COR-L47 (cell line): ENCODE measurements around the gene SHPK.

Experiments used
- DNase-seq: peaks from one replicate; lab custom pipeline; 2025; lab: John Stamatoyannopoulos, UW

The SHPK gene, protein sequence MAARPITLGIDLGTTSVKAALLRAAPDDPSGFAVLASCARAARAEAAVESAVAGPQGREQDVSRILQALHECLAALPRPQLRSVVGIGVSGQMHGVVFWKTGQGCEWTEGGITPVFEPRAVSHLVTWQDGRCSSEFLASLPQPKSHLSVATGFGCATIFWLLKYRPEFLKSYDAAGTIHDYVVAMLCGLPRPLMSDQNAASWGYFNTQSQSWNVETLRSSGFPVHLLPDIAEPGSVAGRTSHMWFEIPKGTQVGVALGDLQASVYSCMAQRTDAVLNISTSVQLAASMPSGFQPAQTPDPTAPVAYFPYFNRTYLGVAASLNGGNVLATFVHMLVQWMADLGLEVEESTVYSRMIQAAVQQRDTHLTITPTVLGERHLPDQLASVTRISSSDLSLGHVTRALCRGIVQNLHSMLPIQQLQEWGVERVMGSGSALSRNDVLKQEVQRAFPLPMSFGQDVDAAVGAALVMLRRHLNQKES

DNA sequence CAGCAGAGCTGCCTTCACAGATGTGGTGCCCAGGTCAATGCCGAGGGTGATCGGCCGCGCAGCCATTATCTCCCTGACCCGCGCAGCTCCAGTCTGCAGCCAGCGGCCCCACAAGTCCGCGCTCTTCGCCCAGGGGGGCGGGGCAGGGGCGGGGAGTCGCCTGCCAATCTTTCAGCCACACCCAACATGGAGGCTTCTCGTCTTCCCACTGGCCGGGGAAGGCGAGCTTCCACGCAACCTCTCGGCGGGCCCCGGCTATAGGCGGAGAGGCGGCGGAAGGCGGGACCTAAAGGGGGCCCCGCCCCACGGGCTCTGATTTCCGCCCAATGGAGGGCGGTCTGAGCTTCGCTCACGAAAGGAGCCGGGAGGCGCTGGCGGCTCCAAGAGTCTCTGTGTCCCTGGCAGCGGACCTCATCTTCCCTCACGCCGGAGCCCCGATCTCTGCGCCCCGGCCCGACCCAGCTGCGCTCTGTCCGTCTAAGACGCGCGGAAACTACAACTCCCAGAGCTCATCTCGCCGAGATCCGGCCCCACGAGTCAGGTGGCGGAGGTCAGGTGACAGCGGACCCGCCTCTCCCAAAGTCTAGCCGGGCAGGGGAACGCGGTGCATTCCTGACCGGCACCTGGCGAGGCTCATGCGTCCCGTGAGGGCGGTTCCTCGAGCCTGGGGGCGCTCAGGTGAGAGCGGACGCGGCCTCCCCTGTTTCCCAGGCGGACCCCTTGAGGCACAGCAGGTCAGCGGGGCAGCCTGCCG lies at the start of gene SHPK, which contains the start of gene CTNS:
Gene SHPK (minus strand): TSS at position 97 of the 754 bp plus-strand sequence. CDS start 31 bp downstream, at position 66.
Gene CTNS (plus strand): TSS at position 607 of the 754 bp plus-strand sequence. CDS start 3,447 bp downstream, outside the sequence.
- DNase-seq = peak; percentile 76

DNA sequence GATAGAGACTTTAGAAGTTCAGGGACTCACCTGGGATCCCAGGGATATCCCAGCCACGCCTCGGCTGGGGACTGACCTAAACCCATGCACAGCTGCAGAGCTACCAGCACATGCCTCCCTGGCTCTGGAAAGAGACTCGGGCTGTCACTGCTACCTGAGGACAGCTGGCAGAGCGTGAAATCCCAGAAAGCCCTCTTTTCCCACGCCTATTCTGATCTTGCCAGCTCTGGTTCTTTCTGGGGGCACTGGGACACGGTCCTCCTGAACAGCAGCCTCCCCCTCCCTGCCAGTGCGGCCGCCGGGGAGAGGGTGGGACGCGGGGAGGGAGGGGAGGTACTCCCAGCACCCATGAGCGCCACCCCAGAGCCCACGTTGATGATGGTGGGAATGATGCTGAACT lies 49.1 kb upstream of the SHPK start:
- DNase-seq = no peak

DNA sequence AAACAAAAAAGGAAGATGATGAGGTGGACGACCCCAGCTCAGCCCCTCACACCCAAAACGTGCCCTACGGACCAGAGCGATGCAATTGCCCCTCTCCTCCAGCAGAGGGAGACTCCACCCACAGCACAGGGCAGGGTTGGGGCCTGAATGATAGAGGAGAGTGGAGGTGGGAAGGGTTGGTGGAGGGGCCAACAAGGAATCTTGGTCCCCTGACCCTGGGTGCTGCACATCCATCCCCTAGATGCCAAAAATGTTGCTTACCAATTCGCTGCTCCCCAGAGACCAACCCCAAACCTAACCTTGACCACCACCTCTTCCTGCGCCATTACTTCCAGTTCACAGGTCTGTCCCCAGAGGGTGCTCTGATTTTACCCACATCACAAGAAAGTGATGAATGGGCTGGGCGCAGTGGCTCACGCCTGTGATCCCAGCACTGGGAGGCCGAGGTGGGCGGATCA lies 47.0 kb upstream of the SHPK start:
- DNase-seq = no peak

DNA sequence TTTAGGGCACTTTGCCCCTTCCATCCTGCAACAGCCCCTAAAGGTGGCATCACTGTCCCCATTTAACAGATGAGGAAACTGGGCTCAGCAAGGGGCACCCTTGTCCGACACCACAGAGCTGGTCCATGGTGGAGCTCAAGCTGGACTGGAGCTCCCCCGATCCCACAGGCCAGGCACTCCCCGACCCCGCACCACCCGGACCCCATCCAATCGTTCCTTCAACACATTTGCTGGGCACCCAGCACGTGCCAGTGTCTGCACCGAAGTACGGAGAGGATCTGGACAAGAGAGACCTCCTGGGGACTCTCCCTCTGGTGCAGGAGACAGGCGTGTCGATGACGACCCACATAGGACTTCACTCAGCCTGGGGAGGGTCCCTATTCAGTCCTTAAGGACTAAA lies 46.0 kb upstream of the SHPK start:
- no peak for DNase-seq

DNA sequence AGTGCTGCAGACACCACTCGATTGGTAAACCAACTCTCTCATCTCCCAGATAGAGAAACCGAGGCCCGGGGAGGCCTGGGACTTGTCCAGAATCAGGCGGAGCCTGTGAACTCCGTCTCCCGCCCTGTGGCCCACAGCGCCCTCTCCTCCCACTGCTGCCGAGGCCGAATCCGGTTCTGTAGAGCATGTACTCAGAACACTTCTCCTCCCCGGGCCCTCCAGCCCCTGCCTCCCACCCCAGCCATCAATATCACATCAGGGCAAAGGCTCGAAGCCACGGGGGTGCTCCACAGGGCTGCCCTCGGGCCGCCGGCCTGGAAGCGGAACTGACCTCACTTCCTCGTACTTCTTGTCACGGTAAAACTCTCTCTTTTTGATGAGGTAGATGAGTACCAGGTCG lies 45.5 kb upstream of the SHPK start:
- no peak for DNase-seq

DNA sequence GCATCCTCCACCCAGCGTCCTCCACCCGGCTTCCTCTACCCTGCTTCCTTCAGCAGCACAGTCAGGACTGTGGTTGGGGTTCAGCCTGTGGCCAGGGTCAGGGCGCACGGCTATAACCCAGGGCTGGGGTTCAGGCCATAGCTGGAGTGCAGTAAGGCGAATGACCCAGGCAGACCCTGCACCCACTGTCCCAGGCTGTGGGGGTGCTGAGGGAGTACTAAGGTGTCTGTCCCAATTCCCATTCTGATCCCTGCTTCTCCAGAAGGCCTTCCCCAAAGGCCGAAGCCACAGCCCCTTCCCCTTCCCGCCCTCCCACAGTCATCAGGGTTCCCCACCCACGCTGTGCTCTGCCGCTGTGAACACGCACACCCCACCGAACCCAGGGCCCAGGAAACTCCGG lies 45.0 kb upstream of the SHPK start:
- DNase-seq = no peak

DNA sequence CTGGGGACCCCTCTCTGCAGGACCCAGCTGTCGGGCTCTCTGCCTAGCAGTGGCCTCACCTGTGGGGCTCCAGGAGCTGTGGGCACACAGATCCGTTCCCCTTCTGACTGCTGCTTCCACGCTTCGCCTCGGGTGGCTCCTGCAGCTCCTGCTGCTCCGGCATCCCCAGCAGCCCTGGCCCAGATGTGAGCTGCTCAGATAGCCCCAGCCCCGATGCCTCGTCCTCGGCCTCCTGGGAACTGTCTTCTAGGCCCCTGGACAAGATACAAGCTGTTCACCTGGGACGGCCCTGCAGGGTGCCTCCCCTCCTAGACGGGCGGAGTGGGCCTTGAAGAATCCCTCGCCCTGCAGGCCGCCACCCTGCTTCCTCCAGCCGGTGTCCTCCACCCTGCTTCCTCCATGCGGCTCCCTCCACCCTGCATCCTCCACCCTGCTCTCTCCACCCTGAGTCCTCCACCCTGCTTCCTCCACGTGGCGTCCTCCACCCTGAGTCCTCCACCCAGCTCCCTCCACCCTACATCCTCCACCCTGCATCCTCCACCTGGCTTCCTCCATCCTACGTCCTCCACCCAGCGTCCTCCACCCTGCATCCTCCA lies 43.6 kb upstream of the SHPK start:
- no peak for DNase-seq

DNA sequence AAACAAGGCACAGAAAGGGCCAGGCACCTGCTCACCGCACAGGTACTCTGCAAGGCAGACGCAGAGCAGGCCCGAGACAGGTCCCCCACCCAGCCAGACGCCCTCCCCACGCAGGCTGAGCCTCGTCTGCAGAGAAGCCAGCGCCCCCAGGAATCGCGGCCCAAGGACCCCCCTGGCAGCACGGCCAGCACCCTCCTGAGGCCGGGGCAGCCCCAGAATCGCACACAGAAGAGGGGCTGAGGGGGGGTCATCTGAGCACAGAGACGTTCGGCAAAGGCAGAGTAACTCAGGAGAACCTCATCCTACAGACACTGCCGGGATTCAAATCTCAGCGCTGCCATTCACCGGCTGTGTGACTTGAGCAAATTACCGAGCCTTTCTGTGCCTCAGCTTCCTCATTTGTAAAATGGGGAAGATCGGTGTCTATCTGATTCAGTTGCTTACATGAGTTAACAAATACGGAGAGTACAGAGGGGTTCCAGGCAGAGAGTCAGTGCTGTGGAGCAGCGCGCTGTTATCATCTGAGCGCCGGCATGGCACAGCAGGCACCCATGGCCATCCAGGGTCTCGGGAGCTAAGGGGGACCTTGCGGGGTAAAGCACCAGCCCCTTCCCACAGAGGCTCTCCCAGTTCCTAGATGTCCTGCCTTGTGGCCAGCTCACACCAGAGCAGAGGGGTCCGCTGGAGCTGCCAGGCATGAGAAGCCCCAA lies 42.9 kb upstream of the SHPK start:
- no peak for DNase-seq

DNA sequence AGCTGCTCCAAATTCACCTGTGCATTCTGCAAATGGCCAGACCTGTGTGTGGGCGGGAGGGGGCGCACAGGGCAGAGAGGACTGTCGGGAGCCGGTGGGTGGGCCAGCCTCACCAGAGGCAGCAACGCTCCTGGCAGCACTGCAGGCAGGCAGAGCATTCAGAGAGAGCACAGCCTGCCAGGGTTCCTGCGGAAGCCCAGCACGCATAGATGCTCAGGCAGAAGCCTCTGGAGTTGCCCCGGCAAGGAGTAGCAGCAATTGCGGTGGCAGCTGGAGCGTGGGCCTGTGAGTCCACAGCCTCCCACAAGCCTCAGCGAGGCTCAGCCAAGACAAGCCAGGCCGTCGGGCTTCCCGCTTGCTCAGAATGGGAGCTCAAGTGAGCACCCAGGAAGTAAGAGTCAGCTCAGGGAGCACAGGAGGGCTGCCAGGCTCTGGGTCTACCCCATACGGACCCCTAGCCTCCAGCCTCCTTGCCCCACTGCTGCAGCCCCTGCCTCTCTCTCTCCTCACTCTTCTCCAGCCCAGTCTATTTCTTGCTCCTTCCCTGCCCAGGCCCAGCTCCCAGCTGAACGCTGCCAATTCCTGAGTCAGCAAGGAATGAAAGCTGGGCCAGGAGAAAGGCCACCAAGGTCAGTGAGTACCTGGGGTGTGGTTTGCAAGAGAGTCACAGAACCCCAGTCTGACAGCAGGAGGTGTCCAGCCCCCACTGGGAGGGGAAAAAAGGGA lies 42.2 kb upstream of the SHPK start:
- no peak for DNase-seq

DNA sequence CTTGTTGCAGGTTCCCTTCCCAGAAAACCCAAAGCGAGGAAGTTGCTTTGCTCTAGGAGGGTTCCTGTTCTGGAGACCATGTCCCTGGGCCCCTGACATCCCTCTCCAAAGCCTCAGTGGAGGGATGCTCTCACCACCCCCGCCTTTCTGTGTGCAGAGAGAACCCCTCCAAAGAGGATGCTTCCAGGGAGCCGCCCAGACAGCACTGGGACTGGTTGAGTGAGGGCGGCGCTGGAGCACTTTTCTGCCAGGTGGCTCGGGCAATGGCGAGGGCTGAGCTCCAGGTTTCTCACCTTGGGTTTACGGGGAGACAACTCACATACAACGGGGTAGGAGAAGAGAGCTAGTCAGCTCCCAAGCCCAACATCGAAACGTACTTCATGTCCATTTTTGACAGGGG lies 39.8 kb upstream of the SHPK start:
- DNase-seq = no peak

DNA sequence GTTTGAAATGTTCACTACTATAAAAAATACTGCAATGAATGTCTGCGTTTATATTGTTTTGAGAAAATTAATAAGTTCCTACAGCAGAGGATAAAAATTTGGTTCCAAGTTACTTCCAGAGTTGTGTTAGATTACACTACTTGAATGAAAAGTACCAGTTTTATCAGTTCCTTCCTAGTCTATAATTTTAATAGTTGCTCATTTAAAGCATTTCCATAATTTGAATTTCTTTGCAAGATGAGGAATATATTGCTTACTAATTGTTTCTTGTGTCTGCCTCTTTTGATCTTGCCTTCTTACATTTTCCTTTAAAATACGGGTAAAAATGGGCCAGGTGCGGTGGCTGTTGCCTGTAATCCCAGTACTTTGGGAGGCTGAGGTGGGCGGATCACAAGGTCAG lies 36.5 kb upstream of the SHPK start:
- no peak for DNase-seq

DNA sequence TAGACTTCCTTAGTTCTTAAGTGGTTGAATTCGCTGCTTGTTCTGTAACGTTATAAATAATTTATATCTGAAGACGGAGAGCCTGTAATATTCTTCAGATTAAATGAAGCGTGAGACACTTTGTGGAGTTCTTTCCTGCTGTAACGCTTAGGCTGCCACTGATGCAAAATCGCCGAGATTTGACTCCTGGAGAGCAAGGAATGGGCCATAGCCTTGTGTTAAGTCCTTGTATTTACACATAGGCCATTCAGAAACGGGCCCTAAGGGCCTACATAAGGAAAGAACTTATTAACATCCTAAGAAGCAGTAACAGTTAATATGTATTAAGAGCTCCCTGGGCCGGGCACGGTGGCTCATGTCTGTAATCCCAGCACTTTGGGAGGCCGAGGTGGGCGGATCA lies 33.5 kb upstream of the SHPK start:
- DNase-seq = no peak

DNA sequence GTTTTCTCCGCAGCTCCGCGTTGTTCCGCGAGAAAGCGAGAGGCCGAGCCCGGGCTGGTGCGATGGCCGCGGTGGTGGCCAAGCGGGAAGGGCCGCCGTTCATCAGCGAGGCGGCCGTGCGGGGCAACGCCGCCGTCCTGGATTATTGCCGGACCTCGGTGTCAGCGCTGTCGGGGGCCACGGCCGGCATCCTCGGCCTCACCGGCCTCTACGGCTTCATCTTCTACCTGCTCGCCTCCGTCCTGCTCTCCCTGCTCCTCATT lies 33.0 kb upstream of the SHPK start:
- DNase-seq = no peak

DNA sequence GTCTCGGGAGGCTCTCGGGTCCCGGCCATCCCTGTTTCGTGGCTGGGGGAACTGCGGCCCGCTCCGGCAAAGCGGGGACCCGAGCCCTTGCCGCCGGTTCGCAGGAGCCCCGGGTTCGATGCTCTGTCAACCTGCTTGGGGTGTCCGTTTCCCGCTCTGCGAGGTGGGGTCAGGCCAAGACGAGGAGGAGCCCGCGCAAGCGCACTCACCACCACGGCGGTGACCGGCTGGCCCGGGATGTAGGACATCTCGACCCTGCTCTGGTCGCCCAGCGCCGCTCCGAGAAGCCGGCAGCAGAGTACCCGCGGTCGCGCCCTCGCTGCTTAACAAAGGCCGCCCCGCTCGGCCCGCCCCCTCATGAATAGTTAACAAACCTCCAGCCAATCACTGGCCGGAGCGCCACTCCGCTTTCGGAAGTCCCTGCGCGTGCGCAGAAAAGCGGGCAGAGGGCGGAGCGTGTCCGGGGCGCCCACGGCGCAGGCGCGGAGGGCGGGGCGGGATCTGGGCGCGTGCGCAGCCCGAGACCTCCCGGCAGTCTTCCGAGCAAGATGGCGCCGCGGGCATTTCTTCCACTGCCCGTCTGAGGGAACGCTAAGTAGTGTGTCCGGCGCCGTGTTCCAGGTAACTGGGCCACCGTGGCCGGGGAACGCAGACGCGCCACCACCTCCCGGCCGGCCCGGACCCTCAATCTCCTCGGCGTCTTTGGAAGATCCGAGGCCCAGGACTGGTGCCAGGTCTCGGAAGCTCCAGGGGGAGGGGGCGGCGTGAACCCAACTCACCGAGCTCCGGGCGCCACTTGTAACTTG lies 32.4 kb upstream of the SHPK start, which contains the start of the genes EMC6 and TAX1BP3:
Gene EMC6 (plus strand): TSS at position 534 of the 806 bp plus-strand sequence. CDS start 335 bp downstream, outside the sequence.
Gene TAX1BP3 (minus strand): TSS at position 300 of the 806 bp plus-strand sequence. CDS start 52 bp downstream, at position 248.
- peak; percentile 86 for DNase-seq

DNA sequence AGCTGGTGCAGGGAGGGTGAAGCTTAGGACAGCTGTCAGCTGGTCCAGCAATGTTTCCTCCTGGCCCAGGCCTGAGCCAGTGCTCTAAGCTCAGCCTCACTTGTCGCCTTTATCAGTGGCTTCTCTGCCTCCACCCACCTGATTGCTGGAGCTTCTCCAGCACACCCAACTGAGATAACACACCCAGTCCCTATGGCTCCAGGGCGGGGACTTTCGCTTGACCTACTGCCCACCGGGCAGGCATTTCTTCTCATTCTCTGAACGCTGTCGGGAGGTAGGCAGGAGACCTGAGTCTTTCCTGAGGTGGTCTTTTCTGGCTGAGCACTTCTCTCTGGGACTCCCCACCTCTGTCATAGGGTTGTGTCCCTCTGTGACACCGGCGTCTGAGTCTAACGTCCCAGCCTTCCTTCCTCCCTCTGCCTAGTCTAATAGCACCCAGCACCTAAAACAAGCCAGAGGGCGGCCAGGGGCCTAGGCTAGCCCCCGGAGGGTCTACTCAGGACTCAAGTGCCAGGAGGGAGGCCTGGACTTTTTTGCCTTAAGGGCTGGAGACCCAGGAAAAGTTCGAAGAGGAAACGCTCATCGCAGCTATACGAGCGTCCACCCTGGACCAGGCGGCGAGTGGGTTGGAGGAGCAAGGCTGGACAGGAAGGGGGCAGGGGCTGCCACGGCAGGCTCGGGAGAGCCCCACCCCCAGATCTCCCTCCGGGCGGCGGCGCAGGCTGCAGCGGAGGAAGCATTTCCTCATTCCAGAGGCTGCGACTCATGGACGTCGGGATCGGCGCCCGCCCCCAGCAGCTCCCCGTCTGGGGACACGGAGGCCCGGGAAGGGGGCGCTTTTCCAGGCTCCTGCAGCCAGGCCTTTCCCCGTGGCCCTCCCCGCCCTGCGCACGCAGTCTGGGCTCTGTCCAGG lies 31.6 kb upstream of the SHPK start:
- DNase-seq = peak; percentile 22

DNA sequence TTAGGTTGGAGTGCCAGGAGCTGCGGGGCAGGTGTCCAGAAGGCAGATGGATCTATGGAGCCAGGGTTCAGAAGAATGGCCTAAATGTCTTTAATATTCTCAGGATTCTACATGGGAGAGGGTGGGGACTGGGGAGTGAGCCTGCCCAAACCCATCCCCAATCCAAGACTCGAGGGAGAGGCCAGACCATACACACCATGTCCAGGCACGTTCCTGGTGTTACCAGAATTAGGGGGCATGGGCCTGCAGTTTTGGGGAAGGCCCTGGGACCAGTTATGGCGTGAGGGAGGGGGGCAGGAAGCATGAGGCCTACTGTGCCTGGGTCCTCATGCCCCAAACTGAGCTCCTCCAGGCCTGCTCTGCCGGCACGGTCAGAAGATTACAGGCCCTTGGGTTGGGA lies 30.5 kb upstream of the SHPK start:
- no peak for DNase-seq

DNA sequence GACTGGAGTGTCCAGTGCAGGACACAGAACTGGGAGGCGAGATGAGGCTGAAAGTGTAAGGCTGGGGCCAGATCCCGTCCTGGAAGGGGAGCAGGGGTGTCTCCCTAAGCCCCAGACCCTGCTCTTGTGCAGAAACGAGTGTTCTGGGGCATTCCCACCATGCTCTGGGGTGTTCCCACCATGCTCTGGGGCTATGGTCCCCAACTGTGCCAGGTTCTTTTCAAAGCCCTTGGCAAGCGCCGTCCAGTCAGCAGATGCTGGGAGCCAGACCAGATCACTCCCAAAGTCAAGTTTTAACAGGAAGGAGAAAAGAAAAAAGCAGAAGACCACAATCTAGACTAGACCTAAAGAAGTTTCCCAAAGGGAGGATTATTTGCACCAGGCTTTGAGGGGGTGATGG lies 29.8 kb upstream of the SHPK start:
- no peak for DNase-seq

DNA sequence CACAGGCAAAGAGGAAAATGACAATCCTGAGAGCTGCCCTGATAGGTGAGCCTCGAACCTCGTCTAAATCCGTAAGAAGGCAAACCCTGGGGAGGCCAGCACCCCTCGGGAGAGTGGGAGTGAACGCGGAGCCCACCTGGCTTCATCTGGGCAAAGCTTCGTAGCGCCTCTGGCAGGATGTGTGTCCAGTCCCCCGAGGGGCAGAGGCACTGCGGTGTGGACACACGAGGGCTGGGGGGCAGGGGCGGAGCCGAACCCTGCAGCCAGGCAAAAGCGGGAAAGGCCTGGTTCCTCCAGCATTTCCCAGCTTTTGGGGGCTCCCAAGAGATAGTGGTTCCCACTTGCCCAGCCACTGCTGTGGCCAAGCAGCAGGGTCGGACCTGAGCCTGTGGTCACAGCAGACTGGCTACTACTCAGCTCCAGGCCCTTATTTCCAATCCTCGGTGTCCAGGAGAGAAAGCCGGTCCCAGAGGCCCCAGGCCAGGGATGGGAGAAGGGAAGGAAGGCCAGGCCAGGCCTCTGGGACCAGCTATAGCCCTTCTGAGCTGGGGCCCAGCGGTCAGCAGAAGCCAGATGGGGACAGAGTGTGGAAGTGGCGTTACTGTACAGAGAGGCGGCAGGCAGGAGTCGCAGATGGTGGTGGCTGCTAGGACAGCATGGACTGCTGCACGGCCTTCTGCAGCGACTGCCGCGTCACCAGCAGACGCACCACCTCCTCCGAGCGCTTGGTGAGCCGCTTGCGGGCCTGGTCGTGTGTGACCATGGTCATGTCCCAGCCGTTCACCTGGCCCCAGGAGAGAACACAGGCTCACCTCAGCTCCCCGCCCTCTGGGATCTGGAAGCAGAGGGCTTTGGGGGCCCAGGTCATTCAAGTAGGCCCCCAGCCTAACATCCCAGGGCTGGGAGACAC lies 27.3 kb upstream of the SHPK start:
- DNase-seq = no peak
